Posterior vena cava (tissue), 2 donors: Measurements from ENCODE around the gene ZG16B. TPM values are rescaled to one million over a fixed set of nuclear protein-coding genes. Genes with fewer than 3 reads are reported as not detected.

Experiments
- DNase-seq: peaks from one replicate; pipeline ENCODE4 v3.0.0-alpha.2; 2020; ENCODE audit warnings: low spot score
- intact Hi-C, 2 donors: fragments of 100-400 bp; cut with DNase I; formaldehyde crosslinking; loops; one replicate each; pipeline versions ENCODE4 v1.14.1 to v1.14.2; 2022 to 2023
- total RNA-seq, 2 donors: library from RNA; stranded (reverse); fragmentation: NEBNext Ultra II Directional; extraction: Animal tissue kit (Norgen Biotek cat#: 25700); gene quantifications; one replicate each; pipeline ENCODE4 v1.2.1, GENCODE V29; 2021
- donor health status: DM: yes; HTN: yes; CAD: no.
- donor health status: DM: yes; HTN: yes; CAD: no.

The ZG16B gene
- total RNA-seq, 2 donors from 2014 or later, result not detected

DNA sequence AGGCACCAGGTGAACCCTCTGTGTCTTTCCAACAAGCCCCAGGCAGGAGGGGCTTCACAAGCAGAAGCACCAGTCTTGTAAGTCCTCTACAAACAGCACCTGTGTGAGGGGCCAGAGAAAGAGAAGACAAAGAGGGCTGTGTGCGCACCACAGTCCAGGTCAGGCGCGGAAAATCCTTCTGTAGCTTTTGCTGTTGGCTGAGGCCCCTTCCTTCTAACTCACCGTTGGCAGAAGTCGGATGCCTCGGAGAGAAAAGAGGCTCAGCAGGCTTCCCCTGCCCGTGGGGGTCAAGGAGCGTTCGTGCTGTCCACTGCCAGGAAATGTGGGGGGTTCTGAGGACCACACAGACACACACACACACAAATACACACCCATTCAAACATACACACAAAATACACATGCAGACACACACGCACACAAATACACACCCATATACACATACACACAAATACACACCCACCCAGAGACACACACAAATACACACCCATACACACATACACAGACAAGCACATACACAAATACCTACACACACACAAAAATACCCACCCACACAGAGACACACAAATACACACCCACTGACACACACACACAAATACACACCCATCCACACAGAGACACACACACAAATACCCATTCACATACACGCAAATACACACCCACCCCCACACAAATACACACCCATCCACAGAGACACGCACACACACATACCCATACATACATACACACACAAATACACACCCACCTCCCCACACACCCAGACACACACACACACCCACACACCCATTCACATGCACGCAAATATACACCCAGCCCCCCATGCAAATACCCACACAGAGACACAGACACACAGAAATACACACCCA, 6.8 kb downstream of the ZG16B start:
- intact Hi-C loops, result no loop called here
- DNase-seq, result peak; percentile 58

DNA sequence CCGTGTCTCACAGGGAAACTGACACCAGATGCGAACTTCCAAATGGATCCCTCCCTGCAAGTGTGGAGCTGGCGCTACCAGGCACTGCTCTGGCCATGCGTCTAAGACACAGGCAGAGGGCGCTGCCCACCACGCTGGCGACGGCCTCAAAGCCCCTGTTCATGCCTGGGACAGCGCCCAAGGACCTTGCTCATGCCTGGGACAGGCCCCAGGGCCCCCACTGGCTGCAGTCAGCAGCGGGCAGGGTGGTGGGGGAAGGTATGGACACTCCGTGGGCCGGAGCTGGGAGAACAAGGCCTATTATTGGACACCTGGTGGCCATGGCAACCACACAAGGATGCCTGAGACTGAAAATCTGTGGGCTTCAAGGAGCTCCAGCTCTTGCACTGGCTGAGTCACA, 8.8 kb downstream of the ZG16B start:
- peak; percentile 87 for DNase-seq
- intact Hi-C loops, result no loop called here

DNA sequence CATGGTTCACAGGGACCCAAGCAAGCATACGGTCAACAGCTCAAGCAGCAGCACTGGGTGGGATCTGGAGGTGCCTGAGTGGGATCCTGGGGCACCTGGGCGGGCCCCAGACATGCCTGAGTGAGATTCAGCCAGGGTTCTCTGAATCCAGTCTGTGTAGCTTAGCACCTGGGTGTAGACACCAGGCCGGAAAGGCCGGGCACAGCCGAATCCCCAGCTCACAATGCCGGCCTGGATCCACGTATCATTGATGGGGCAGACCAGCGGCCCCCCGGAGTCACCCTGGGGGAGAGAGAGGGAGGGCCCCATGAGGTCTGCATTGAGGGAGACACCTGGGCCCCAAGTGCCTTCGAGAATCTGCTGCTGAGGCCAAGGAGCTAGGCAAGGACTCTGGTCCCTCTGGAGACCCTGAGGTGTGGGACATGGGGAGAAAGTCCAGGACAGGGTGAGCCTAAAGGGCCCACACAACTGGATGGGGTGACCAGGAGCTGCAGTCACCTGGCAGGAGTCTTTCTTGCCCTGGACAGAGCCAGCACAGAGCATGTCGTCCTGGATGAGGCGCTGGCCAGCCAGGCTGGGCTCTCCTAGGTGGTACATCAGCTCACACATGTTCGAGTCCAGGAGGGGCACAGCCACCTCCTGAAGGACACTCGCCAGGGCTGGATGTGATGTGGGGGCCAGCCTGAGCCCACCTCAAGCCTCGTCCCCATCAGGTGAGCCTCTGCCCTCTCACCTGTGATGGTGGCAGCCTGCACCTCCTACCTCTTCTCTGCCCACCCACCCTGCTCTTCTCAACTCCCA, 9.7 kb downstream of the ZG16B start:
- intact Hi-C loops, result no loop called here
- peak; percentile 52 for DNase-seq

DNA sequence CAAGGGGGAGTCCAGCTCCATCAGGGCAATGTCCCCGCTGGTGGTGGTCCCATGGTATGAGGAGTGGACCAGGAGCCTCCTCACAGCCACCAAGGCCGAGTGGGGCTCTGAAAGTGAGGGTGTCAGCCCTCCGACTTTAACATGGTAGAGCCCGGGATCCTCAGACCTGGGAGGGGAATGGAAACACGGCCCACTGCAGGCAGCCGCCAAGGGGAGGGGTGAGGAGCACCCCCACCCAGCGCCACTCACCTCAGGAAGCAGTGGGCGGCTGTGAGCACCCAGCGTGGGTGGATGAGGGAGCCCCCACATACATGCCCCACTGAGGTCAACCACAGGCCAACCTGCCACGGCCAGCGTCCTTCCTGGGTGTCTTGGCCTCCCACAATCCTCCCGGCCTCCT, 10.8 kb downstream of the ZG16B start:
- intact Hi-C loops, result no loop called here

DNA sequence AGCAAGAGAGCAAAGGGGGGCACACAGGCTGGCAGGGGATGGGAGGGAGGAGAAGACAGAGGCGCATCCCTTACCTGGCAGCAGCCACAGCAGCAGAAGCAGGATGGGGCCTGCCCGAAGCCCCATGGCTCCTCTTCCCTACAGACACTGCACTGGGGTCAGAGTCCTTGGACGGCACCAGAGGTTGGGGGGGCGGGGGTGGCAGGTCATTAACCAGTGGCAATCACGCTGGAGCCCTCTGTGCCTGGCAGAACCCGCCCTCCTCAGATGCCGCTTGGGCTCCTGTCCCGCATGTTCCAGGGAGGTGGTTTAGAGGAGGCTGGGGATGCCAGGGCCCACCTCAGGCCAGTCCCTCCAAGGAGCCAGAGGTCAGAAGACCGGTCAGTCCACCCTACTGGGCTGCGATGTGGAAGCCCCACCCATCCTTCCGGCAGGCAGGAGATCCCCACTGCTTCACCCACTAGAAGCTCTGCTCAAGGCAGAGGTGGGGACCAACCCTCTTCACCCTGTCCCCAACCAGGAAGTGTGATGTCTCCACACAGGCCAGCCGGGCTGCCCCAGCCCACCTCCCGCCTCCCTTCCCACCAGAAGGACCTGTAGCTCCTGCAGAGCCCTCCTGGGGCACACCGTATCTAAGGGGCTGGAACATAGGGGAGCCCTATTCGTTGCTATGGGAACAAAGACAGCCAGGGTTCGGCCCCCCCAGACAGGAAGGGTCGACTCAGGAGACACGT, 11.7 kb downstream of the ZG16B start:
- intact Hi-C loops, result no loop called here
- peak; percentile 61 for DNase-seq

More for the DNA sequence above, 10.8 kb downstream of the ZG16B start:
- DNase-seq, result peak; percentile 72

DNA sequence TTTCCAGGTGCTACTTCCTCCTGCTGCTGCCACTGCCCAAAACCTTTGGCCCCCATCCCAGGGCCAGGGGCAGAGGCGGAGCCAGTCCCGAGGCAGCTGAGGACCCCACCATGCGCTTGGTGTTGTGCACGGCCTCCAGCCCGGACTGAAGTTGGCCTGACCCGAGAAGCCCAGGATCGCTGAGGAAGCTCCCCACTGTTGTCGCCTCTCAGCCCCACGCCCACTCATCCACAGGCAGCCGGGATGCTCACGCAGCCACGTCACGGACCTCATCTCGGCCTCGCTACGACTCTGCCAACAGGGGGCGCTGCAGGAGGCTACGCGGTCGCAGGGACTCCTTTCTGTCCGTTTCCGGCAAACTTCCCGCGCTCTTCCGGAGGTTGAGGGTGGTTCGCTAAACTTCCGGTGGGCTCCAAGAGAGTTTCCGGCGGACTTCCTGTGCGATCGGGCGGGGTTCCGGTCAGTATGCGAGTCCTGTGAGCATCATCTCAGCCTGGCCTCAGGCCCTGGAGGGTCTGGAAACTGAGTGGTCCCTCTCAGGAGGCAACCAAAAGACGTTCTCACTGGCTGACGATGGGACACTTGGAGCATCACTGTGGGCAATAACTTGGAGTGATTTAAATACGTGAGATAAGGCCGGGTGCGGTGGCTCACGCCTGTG, 12.4 kb downstream of the ZG16B start:
- peak; percentile 90 for DNase-seq
- intact Hi-C loops, result no loop called here

DNA sequence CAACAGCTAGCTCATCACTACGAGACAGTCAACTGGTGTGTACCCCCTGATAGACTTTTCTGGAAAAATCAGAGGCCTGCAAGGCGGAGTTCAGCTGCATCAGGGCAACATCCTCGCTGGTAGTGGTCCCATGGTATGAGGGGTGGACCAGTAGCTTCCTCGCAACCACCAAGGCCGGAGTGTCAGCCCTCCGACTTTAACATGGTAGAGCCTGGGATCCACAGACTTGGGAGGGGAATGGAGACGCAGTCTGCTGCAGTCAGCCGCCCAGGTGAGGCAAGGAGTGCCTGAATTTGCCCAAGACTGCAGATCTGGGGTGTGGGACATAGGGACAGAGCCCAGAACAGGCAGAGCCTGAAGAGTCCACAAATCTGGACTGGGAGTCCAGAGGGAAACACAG, 13.4 kb downstream of the ZG16B start:
- intact Hi-C loops, result no loop called here
- DNase-seq, result peak; percentile 22

DNA sequence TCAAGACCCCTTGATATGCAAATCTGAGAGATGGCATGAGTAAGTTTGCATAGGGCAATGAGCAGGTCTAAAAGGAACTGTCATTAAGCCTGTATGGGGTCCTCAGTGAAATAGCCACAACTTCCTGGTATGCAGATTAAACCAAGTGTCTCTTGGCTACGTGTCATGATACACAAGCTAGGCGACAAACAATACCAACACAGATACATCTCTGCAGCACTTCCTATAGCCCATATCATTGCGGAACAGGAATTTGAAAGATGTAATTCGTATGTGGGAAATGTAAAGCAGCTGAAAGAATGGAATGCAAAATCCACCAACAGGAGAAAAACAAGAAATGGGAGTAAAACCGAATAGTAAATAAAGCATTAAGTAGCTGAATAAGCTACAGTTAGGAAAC, 15.0 kb downstream of the ZG16B start:
- intact Hi-C loops, result no loop called here
- no peak for DNase-seq

DNA sequence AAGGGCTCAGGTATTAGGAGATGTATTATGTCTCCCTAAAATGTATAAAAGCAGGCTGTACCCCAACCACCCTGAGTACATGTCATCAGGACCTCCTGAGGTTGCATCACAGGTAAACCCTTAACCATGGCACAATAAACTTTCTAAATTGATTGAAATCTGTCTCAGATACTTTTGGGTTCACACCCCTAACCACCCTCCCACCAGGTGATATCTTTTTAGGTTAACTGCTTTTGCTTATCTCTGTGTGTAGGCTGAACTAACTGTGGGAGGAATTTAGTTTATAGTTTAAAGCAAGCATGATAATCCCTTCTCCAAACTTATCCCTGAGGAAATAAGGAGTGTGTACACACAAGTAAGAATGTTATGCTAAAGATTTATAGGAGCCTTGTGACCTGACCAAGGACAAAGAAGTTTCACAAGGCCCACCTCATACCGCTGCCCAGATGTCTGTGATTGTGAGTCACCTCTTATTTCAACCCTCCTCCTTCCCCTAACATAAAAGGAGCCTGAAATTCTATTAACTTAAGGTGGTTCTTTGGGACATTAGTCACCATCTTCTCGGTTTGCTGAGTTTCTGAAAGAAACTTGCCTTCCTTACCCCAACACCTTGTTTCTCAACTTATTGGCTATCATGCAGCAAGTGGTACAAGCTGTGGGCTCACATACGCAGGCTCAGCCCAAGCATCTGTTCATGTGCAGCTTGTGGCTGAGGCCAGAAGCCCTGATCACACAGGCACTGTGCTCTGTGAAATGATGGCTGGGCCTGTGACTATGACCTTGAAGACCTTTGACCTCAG, 16.6 kb downstream of the ZG16B start:
- intact Hi-C loops, result no loop called here
- DNase-seq, result no peak

DNA sequence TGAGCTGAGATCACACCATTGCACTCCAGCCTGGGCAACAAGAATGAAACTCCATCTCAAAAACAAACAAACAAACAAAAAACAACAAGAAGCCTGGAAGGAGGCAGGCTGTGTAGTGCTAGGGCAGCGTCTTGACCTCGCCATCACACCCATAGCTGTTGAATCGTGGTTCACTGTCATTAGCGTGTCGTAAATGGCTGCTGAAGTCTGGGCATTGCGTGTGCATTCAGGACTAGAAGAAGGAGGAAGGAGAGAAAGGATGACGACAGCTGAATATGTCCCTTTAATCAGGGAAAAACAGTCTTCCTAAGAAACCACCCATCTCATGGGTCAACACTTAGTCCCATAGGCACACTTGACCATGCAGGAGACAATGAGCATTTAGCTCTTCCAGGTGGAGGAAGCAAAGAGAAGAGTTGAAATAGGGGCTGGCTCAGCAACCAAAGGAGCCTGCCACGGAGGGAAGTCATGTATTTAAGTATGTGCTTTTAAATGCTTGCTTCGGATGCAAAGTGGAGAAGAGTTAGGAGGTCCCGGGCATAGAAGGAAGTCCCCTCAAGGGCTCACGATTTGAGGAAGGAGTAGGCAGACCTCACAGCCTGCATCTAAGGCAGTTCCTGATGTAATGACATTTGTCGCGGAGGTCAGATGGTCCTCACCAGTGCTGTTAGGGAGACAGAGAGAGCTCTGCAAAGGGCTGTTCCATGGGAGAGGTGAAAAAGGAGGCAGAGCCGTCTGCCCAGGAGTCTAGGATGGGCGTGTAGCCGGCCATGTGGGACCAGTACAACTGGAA, 19.0 kb downstream of the ZG16B start:
- DNase-seq, result peak; percentile 72

DNA sequence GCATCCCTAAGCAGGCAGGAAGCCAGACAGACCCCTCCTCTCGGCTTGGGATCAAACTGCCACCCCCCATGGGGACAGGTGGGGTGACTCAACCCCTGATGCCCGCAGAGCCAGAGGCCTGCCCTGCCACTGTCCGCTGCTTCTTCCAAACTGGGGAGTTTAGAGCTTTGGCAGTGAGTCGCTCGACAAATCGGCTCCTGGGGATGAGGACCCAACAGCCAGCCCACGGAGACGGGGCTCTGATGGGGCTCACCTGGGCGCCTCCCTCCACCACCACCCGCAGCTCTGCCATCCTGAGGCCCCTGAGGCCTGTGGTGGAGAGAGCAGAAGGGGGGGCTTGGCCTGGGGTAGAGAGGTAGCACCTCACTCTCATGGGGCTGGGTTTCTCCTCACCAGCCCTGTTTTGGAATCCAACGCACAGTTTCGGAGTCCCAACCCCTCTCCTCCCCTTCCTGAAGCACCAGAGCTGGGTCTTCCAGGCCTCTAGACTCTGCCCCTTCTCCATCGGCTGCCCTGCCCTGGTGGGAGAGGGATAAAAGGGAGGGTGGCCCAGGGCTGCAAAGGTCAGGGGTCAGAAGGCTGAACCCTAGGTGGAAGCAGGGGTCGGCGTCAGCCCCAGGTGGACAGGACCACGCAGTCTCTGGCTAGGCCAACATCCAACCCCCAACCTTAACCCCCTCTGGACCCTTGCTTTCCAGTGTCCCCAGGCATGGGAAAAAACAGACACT, 22.1 kb downstream of the ZG16B start:
- intact Hi-C loops, result loop anchor here (10.0 kb wide), 2 partner anchors 127 to 147 kb away; partner anchors contain the start of gene PRSS27 (in 1 of the 2)
- DNase-seq, result peak; percentile 75

More for the DNA sequence above, 19.0 kb downstream of the ZG16B start:
- intact Hi-C loops, result no loop called here

DNA sequence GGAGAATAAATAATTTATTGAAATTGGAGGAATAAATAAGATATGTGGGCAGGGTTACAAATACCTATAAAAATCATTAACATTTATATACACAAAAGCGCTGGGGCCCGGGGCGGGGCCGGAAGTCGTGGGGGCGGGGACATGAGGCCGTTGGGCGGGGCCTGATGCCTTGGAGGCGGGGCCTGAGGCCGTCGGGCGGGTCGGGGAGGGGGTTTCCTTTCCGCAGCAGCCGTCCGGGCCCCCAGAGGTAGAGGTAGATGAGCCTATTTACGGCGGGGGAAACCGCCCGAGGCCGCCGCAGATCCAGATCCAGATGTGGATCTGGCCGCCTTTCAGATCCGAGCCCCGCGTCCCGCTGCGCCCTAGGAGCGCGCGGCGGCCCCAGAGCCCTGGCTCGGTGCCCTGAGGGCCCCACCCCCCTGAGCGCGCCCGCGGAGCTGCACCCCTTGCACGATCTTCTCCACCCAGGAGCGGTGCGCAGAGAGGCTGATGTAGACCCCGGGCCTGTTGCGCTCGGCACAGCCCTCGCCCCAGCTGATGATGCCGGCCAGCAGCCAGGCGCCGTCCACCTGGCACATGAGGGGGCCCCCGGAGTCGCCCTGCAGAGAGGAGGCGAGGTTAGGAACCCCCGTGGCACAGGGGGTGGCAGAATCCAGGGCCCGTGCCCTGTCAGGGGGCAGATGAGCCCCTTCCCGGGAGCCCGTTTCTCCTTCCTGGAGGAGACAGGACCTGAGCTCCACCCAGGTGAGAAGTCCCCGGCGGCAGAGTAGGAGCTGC, 22.8 kb downstream of the ZG16B start:
- peak; percentile 75 for DNase-seq
- intact Hi-C loops, result loop anchor here (10.0 kb wide), 2 partner anchors 128 to 148 kb away; partner anchors contain the start of gene PRSS27 (in 1 of the 2)

DNA sequence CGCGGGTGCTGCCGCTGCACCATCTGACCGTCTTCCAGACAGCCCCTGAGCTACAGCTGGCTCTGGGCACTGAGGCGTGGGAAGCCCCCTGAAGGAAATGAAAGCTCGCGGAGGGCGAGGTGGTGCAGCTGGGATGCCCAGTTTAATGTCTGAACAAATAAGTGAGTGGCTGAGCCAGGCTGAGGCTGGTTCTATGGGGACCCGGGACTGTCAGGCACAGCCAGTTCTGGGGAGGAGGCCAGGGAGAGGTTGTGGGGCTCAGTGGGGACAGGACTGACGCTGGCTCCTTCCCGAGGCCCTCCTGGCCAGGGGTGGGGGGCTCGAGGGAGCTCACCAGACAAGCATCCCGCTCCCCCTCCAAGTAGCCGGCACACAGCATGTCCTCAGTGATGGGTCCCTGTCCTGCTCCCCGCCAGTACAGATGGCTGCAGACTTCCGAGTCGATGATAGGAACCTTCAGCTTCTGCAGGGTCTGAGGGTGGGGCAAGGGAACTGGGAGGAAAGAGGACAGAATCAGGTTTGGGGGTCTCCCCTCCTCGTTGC, 23.5 kb downstream of the ZG16B start:
- intact Hi-C loops, result loop anchor here (10.0 kb wide), 2 partner anchors 129 to 149 kb away; partner anchors contain the start of gene PRSS27 (in 1 of the 2)
- peak; percentile 59 for DNase-seq

DNA sequence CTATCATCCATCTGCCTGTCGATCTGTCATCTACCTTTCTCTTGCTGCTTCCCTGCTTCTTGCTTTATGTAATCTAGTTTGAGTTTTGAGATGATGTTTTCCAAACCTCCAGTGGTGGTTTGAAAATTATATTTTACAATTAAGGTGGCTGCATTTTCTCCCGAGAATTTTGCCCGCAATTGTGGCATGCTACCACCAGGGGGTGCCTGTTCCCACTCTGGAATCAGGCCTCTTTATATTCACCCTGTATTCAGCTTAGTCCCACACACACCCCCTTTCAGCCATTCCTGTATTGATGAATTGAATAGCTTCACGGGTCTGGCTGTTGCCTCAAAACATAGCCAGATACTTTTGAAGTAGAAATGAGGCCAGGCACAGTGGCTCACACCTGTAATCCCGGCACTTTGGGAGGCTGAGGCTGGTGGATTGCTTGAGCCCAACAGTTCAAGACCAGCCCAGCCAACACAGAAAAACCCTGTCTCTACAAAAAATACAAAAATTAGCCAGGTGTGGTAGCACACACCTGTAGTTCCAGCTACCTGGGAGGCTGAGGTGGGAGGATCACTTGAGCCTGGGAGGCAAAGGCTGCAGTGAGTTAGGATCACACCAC, 24.7 kb downstream of the ZG16B start:
- peak; percentile 24 for DNase-seq
- intact Hi-C loops, result loop anchor here (10.0 kb wide), 2 partner anchors 130 to 150 kb away; partner anchors contain the start of gene PRSS27 (in 1 of the 2)

DNA sequence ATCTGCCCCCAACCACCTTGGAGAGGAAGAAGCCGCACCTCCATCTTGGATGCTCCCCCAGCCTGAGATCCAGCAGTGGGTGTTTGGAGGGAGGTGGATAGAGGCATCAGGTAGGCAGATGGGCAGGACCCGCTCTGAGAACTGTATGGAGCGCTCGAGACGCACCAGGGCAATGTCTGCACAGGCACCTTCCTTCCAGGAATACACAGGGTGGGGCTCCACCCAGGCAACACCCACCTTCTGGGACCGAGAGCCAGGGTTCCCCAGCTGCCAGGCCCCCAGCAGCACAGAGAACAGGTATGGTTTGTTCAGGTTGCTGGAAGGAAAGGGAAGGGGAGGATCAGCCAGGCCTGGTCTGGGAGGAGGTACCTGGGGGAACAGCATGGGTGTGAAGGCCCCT, 25.4 kb downstream of the ZG16B start:
- intact Hi-C loops, result loop anchor here (10.0 kb wide), 2 partner anchors 131 to 151 kb away; partner anchors contain the start of gene PRSS27 (in 1 of the 2)
- DNase-seq, result peak; percentile 25
